Adrenal gland (tissue), 12 donors: ENCODE results near the gene COG6. TPM values are rescaled to one million over a fixed set of nuclear protein-coding genes. Genes with fewer than 3 reads are reported as not detected.
A peak's percentile ranks its signal among the peaks of the same experiment; 100 is the strongest.

ENCODE experiments used
- DNase-seq, 7 donors: peaks; one replicate each; pipeline ENCODE4 v3.0.0-alpha.2; 2019 to 2020
- H3K27ac ChIP-seq, 5 donors: fragments of 200-600 bp; sonication (generic) in 4 of 5; 1 replicate in 3 of 5; 2 replicates in 2 of 5; pipeline versions ENCODE4 v1.5.1 to v1.8.0; 2016 to 2020; ENCODE audit warnings: mild to moderate bottlenecking in 1 of 5
- H3K27me3 ChIP-seq: fragments of 200-600 bp; 2 replicates; pipeline ENCODE4 v1.8.0; 2021
- H3K36me3 ChIP-seq, 2 donors: fragments of 200-600 bp; replicated peaks in 1 of 2; 1 replicate in 1 of 2; 2 replicates in 1 of 2; pipeline versions ENCODE4 v1.5.1 to v1.8.0; 2018 to 2022
- H3K4me1 ChIP-seq, 2 donors: fragments of 200-600 bp; replicated peaks in 1 of 2; 1 replicate in 1 of 2; 2 replicates in 1 of 2; pipeline versions ENCODE4 v1.5.1 to v1.8.0; 2018 to 2021
- H3K4me3 ChIP-seq, 4 donors: fragments of 200-600 bp; sonication (generic) in 3 of 4; one replicate each; pipeline ENCODE4 v1.5.1; 2016 to 2018
- H3K9me3 ChIP-seq, 3 donors: fragments of 200-600 bp; sonication (generic) in 1 of 3; replicated peaks in 1 of 3; 1 replicate in 2 of 3; 2 replicates in 1 of 3; pipeline versions ENCODE4 v1.5.1 to v1.8.0; 2016 to 2021
- CTCF ChIP-seq, 6 experiments: fragments of 450-650 bp in 4 of 6; fragments of 200-600 bp in 2 of 6; sonication (generic) in 1 of 6; IDR thresholded peaks; 1 replicate in 5 of 6; 2 replicates in 1 of 6; pipeline versions ENCODE4 v1.5.1 to v1.8.0; 2016 to 2021; ENCODE audit warnings: antibody characterized with exemption in 6 of 6, mild to moderate bottlenecking in 2 of 6, moderate library complexity in 1 of 6
- POLR2A ChIP-seq, 2 donors: fragments of 450-650 bp; IDR thresholded peaks; one replicate each; pipeline ENCODE4 v1.6.1; 2017; ENCODE audit warnings: antibody characterized with exemption in 2 of 2, mild to moderate bottlenecking in 2 of 2, moderate library complexity in 1 of 2
- WGBS, 4 donors: extraction: QIAGEN DNeasy Blood & Tissue Kit in 2 of 4; methylation state at CpG; one replicate each; pipeline versions ENCODE4 v1.1.5 to v1.1.7; 2013 to 2017; 5-methylcytosine and 5-hydroxymethylcytosine counted together
- intact Hi-C, 2 donors: fragments of 100-400 bp; cut with DNase I; formaldehyde crosslinking; loops; one replicate each; pipeline versions ENCODE4 v1.14.1 to v1.15.0; 2022 to 2023
- polyA plus RNA-seq, 3 donors: library from polyadenylated mRNA; stranded (reverse); fragments of 200-250 nt in 2 of 3; fragments of 350-450 nt in 1 of 3; fragmentation: Illumina TruSeq in 1 of 3; extraction: RNeasy Lipid Tissue Mini Kit (QIAGEN cat#74804) in 1 of 3; gene quantifications; one replicate each; pipeline ENCODE4 v1.2.3, GENCODE V29; 2013 to 2014
- total RNA-seq, 9 donors: library from RNA; depleted of rRNA in 4 of 9; stranded (reverse); fragments of >200 nt in 4 of 9; fragments of 120-200 nt in 1 of 9; fragmentation: NEBNext Ultra II Directional in 1 of 9; extraction: Animal tissue kit (Norgen Biotek cat#: 25700) in 1 of 9; gene quantifications; one replicate each; pipeline versions ENCODE4 v1.1.0 to v1.2.4, GENCODE V29; 2013 to 2023
- donor health status: healthy with polysubstance abuse.
- donor health status: Bipolar disorder and iron deficiency.
- donor health status: DM: yes; HTN: yes; CAD: no.
- donor health status: DM: no; HTN: no; CAD: no.
- donor health status: DM: no; HTN: no; CAD: no.
- donor health status: DM: yes; HTN: yes; CAD: no.

The COG6 gene
- total and polyA plus RNA-seq, 12 donors: 7.2 to 53.5 (median 31.5) TPM

- intact Hi-C loops: no loop called here
- peak in 3 of 6 experiments; percentile 3 to 21 (median 11) for TF ChIP-seq CTCF (IDR thresholded peaks at IDR 0.05)
- no peak for TF ChIP-seq POLR2A (IDR thresholded peaks at IDR 0.05)
- H3K36me3 ChIP-seq: no peaks in the 10 kb centered on the region
- H3K27me3 ChIP-seq: no peaks in the 10 kb centered on the region
- peaks cover 0 to 5% (median 0%) of the 10 kb centered on the region in 3 donors for H3K9me3 ChIP-seq
- 74 to 89% (median 79%) methylated on average over 1 of the region's 1 CpG for WGBS, 4 donors
- no peak for DNase-seq
- no peak overlapping the region for H3K4me3 ChIP-seq
- no peaks in the 10 kb centered on the region for H3K4me1 ChIP-seq
- H3K27ac ChIP-seq: no peak overlapping the region
Observed at GRCh38 chr13:39783051-39783450, 127.6 kb downstream of the COG6 start.

- Histone ChIP-seq H3K27ac (no peak overlapping the region), H3K27me3 (no peaks in the 10 kb centered on the region), H3K4me1 (no peaks in the 10 kb centered on the region), H3K9me3 (no peaks in the 10 kb centered on the region), H3K4me3 (no peak overlapping the region), H3K36me3 (no peaks in the 10 kb centered on the region)
- intact Hi-C loops: no loop called here
- DNase-seq: no peak
- TF ChIP-seq POLR2A (IDR thresholded peaks at IDR 0.05) (no peak), CTCF (IDR thresholded peaks at IDR 0.05) (no peak)
- WGBS, 4 donors: 88 to 100% (median 96%) methylated on average over 1 of the region's 1 CpG
Observed at GRCh38 chr13:39784347-39784746, 128.9 kb downstream of the COG6 start.

- Histone ChIP-seq H3K4me3 (no peak overlapping the region), H3K27me3 (no peaks in the 10 kb centered on the region), H3K9me3 (no peaks in the 10 kb centered on the region), H3K27ac (no peak overlapping the region), H3K4me1 (no peaks in the 10 kb centered on the region), H3K36me3 (no peaks in the 10 kb centered on the region)
- DNase-seq: no peak
- 63 to 77% (median 70%) methylated on average over 4 of the region's 4 CpGs for WGBS, 4 donors
- TF ChIP-seq CTCF (IDR thresholded peaks at IDR 0.05) (no peak), POLR2A (IDR thresholded peaks at IDR 0.05) (no peak)
- intact Hi-C loops: no loop called here
Observed at GRCh38 chr13:39786091-39786490, 130.6 kb downstream of the COG6 start.

GRCh38 chr13:39787086-39787487 lies 131.6 kb downstream of the COG6 start:
- no peaks in the 10 kb centered on the region for H3K4me1 ChIP-seq
- no peaks in the 10 kb centered on the region for H3K27me3 ChIP-seq
- 61 to 95% (median 80%) methylated on average over 1 of the region's 1 CpG for WGBS, 4 donors
- DNase-seq: no peak
- no peak overlapping the region for H3K4me3 ChIP-seq
- intact Hi-C loops: no loop called here
- H3K9me3 ChIP-seq: peaks cover 0 to 4% (median 0%) of the 10 kb centered on the region in 3 donors
- H3K36me3 ChIP-seq: no peaks in the 10 kb centered on the region
- no peak for TF ChIP-seq POLR2A (IDR thresholded peaks at IDR 0.05)
- no peak for TF ChIP-seq CTCF (IDR thresholded peaks at IDR 0.05)
- no peak overlapping the region for H3K27ac ChIP-seq
